HG02763 (cell line): ENCODE data around the gene GZMM.

Experiments
- ATAC-seq: cut with Tn5 transposase; IDR thresholded peaks from one replicate; pipeline ENCODE4 v1.9.1; 2021; ENCODE audit warnings: mild to moderate bottlenecking, moderate library complexity; ENCODE audit not compliant: unreplicated experiment

Gene GZMM

DNA sequence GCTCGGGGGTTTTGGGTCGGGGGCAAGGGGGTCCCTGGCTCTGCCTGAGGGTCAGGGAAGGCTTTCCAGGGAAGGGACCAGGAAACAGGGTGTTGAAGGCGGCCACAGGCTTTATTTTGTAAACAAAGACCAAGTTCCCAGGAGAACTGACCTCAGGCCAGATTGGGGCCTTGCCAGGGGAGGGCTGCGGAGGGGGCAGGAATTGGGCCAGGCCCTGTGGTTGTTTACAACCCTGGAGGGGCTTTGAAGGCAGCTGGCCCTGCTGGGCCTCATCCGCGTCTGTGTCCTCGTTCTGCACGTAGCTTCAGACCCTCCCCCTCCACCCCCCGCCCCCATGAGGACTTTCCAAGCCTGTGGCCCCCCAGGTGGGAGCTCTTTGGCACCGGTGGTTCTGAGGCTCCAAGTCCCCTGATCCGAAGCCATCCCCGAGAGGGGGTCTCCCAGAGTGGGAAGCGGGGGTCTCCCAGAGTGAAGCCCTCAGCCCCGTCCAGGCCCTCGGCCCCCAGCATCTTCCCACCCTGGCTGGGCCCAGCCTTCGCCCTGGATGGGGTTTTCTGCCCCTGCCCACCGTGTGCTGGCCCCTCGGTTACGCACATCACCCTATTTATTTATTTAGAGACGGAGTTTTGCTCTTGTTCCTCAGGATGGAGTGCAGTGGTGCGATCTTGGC is 15.1 kb downstream of the GZMM start:
- ATAC-seq = no peak

DNA sequence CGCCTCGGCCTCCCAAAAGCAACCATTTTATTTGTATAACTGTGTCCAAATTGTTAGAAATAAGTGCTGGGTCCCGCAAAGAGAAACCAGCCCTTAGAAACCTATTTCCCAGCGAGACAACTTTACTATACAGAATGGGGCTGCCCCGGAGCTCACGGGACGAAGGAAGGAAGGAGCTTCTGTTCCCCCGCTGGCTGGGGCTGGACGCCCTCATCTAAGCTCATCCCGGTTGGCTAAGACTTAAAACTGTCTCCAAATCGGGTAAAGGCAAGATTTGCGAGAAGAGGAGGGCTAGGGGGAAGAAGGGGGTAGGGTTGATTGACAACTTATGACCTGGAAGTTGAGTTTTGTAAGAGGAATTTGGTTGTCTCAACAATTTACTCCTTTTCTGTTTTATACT is 16.3 kb downstream of the GZMM start:
- ATAC-seq = no peak

DNA sequence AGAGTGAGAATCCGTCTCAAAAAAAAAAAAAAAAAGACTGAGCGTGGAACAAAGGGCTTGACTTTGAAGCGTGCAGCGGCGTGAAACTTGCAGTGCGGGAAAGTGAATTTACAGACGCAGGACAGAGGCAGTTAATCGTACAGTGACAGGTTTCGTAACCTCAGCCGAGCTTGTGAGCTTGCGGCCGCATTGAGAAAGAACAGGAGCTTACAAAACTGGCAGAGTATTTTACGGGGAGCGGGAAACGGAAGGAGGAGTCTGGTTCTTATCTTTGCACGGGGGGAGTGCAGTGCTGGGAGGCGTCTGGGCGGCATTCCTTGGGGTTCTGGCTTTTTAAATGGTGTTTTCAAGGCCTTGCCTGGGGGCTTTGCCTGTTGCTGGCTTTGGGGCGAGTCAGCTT is 22.6 kb downstream of the GZMM start:
- ATAC-seq = no peak

DNA sequence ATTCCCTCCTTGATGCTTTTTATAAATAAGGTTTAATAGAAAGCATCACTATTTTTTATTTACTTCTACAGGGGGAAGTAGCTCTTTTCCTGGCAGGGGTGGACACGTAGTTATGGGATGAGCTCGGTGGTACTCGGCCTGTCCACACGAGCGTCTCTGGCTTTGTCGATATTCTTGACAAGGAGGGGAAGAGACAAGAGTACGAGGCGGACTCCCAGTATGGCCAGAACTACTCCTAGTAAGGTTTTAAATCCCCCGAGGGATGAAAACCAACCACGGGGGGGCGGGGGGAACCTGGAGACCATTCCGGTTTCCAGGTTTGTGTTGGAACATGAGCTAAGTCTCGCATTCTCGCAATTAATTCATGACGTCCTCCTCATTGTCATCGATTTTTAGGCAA is 23.0 kb downstream of the GZMM start:
- no peak for ATAC-seq

DNA sequence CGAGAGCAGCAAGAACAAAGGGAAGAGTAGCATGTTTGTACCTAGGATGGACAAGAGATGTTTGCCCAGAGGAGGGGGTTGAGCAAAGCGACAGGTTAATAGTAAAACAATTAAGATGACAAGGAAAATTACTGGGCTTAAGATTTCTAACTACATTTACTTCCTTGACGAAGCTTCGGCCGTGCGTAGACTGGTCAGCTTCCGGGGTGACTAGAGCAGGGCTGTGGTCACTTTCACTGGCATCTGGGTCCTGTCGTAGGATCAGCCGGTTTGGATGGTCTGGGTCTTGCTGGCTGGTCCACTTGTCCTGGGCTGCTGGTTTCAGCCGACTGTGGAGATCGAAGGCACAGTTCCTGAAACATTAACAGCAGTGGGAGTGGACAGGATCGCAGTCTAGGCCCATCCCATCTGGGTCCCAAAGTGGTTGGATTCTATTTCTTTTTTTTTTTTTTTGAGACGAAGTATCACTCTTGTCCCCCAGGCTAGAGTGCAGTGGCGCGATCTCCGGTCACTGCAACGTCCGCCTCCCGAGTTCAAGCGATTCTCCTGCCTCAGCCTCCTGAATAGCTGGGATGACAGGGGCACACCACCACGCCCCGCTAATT is 23.5 kb downstream of the GZMM start:
- ATAC-seq = no peak

DNA sequence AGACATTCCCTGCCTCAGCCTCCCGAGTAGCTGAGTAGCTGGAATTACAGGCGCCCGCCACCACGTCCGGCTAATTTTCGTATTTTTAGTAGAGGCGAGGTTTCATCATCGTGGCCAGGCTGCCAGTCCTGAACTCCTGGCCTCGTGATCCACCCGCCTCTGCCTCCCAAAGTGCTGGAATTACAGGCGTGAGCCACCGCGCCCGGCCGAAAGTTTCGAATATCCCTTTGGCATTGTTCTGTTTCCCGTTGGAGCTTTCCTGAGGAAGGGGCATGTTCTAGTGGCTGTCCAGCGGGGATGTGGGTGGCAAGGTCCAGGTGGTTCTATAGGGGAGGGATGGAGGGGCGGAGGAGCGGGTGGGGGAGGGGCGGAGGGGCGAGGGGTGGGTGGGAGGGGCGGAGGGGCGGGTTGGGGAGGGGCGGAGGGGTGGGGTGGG is 26.4 kb downstream of the GZMM start:
- ATAC-seq = no peak

DNA sequence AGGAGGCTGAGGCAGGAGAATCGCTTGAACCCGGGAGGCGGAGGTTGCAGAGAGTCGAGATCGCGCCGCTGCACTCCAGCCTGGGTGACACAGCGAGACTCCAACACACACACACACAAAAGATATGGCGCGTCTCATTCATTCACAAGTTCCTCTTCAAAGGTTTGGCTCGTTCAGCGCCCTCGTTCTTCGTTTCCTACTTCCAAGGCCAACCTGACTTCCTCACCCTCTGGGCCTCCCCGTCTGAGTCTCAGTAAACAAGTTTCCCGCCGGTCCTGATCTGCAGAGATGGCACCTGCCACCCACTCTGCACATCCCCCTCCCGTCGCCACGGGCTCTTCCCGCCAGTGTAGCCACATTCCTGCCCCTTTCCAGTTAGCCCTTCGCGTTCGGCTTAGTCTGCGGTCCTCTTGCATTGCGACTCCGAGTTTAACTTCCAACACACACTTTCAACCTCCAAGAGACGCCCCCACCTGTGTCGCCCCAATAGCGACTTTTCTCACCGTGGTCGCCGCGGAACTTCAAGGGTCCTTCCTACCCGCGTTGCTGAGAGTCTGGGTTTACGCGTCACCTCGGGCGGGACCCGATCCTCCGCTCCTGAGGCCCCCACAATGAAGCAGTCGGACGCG is 27.2 kb downstream of the GZMM start:
- no peak for ATAC-seq

DNA sequence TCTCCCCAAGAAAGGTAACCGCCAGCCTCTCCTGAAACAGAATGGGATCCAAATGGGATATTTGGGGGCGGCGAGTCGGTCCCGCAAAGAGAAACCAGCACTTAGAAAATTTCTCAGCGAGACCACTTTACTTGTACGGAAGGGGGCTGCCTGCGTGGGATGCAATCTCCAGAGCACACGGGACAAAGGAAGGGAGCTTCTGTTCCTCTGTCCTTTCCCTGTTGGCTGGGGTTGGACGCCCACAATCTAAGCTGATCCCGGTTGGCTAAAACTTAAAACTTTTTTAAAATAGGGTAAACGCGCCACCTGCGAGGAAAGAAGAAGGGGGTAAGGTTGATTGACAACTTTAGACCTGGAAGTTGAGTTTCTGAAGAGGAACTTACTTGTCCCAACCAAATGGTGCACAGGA is 27.7 kb downstream of the GZMM start:
- ATAC-seq = no peak

DNA sequence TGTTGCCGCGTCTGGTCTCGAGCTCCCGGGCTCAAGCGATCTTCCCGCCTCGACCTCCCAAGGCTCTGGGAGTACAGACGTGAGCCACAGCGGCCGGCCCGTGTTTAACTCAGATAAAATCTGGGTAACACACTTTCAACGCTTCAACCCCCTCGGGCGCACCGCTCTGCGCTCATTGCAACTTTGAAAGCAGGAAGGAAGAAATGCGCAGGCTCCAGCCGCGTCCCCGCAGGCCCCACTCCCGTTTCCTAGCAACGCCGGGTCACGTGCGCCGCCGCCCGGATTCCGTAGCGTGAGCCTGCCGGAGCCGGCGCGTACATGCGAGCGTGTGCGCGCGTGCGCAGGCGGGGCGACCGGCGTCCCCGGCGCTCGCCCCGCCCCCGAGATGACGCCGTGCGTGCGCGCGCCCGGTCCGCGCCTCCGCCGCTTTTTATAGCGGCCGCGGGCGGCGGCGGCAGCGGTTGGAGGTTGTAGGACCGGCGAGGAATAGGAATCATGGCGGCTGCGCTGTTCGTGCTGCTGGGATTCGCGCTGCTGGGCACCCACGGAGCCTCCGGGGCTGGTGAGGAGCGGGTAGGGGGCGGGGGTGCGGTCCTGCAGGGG is 28.4 kb downstream of the GZMM start, which contains the start of gene BSG:
Gene BSG (plus strand): TSS at position 457 of the 603 bp plus-strand sequence. CDS start 39 bp downstream, at position 496.
- peak; percentile 75 for ATAC-seq

DNA sequence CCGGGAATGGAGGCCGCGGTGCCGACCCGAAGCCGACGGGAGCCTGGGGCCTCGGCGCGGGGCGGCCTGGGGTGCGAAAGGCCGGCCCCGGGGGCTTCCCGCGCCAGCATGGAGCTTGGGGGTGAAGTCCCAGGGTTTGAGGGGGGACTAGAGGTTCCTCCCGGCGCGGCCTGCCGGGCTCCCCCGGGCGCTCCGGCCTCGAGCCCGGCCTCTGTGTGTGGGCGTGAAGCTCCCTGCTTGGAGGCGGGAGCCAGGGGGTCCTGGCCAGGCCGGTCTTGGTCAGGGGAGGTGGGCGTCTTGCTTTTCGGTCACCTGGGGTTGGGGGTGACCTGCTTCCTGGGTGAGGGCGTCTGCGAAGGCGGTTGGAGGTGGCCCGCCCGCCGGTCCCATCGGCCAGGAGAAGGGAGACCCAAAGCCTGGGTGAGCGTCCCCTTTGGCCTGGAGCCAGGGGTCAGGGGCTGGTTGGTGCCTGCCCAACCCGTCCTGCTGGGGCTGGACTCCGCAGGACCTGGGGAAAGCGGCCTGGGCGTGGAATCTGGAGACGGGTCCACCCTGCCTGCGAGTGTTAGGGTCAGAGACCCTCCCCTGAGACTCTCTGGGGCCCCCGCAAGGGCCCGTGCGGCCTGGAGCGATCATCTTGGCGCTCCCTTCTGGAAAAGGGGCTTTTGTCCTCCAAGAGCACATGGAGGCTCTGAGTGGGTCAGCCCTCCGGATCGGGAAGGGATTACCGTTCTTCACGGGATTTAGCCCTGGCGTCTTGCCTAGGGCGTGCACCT is 29.1 kb downstream of the GZMM start:
- no peak for ATAC-seq

DNA sequence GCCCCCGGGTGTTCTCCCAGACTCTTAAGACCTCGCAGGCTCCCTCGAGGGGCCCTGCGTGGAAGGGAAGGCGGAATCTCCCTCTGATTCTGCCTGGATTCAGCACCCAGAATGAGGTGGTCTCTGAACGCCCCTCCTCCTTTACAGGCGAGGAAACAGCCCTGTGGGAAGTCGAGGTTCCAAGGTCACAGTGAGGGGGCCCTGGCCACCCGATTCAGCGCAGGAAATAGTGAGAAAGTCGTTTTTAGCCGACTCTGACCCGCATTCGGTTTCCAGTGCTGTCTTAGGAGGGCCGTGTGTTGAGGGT is 29.6 kb downstream of the GZMM start:
- ATAC-seq = no peak

DNA sequence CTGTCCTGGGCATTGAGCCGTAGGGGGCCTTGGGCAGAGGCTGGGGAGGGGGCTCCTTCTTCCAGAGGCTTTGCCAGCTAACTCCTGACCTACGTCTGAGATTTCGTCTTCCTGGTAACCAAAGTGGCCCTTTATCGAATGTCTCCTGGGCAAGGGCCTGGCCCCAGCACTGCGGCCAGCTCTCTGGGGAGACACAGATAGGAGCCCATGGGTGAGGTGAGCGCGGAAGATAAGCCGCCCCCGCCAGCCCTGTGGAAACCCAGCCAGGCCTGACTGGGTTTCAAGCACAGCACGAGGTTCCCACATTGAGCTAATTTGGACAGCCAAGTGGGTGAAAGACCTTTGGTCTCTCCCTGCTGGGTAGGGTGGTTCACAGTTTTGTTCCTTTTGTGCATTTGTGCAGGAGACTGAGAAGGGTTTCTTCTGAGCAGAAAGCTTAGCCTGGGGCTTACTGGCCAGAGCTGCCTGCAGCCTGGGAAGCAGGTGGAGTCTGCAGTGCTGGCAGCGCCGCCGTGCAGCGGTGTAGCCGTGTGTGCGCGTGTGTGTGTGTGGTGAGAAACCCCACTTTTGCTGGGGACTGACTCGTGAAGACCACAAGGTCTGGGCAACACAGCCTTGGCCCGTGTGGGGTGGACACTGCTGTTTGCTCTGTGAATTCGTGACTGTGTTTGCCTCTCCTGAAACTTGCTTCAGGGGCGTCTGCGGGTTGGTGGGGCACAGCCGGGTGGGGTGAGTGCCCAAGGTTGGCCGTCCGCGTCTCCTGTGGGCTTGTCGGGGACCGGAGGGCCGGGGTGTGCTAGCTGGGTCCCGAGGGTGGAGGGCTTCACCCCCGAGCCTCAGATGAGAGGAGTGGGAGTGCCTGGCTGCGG is 31.0 kb downstream of the GZMM start:
- ATAC-seq = peak; percentile 19

DNA sequence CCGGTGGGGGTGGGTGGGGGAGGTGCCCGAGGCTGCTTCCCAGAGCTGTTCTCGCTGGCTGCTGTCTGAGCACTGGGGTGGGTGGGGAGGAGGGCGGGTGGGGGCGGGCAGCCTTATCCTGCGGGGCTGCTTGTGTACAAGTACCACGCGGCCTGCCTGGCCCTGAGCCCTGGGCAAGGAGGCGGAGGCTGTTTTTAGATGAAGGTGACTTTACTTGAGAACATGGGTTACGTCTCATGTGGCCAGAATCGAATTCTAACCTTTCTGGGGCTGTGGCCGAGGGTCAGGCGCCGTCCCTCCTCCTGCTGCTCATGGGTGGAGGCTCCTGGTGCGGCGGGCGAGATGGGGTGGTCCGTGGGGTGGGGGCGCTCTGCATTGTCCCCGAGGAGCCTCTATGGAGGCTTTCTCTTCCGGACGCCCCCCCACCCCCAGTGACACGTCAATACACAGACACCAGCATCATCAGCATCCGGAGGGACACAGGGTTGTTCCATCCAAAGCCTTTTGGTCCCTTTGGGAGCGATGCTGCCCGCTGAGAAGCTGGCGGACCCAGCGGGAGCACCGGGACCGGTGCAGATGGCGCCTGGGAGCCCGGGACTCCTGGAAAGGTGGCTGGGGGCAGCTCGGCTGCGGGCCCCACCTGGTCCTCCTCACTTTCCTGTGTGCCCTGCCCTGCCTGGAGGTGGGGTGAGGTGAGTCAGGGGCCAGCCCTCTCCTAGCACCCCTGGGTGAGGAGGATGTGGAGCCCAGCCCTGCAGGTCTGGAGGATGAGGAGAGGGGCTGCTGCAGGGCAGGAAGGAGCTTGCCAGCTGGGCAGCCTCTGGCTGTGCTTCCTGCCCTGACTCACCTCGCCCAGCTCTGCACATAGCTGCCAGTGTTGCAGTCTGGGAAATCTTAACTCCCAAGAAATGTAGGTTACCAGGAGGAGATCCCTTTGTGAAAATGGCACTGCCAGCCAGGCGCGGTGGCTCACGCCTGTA is 32.0 kb downstream of the GZMM start:
- no peak for ATAC-seq

DNA sequence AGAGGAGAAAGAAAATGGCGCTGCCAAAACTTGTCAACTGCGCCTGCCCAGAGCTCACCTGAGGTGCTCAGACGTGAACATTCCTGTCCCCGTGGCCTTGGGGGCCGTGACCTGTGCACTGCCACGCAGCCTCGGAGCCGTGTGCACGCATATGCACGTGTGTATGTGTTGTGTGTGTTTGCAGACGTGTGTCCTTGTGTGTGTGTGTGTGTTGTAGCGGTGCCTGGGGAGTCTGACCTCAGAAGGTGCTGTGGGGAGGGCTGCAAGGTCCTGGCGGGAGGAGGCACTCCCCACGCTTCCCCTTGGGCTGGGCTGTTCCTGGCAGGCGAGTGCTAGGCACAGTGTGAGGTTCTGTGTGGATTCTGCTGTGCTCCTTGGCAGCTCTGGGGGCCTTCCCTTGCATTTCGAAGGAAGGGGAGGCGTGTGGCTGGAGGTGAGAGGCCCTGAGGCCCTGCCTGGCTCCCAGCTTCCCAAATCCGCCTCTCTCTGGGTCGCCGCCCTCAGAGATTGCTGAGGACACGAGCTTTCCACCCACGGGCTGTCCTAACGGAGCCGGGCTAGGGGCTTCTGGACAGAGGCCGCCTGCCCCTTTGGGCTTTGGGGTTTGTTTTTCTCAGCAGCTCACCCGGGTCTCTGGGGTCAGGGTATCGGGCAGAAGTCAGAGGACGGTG is 33.0 kb downstream of the GZMM start:
- no peak for ATAC-seq

DNA sequence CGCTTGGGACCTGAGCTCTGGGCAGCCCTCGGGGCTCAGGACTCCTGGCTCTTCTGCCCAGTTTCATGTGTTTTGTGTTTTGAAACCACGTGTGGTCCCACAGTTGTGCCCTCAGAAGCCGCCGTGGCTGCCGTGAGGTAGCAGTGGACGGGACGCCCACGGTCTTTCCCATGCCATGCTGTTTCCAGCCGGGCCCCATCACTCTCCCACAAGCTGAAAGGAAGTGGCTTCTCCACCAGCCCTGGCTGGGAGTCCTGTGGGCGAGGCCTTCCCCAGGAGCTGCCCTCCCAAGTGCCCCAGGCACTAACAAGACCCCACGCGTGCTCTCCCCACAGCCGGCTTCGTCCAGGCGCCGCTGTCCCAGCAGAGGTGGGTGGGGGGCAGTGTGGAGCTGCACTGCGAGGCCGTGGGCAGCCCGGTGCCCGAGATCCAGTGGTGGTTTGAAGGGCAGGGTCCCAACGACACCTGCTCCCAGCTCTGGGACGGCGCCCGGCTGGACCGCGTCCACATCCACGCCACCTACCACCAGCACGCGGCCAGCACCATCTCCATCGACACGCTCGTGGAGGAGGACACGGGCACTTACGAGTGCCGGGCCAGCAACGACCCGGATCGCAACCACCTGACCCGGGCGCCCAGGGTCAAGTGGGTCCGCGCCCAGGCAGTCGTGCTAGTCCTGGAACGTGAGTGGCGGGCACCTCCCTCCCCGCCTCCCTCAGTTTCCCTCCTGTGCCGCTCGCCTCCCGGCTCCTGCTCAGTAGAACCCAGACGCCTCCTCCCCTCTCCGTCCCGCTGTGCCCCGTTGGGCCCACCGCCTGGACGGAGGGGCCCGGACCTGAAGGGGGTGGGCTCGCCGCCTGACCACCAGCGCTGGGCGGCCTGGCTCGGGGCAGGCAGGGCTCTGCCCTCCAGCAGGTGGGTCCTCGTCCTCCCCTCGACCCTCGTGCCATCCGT is 33.9 kb downstream of the GZMM start:
- no peak for ATAC-seq

DNA sequence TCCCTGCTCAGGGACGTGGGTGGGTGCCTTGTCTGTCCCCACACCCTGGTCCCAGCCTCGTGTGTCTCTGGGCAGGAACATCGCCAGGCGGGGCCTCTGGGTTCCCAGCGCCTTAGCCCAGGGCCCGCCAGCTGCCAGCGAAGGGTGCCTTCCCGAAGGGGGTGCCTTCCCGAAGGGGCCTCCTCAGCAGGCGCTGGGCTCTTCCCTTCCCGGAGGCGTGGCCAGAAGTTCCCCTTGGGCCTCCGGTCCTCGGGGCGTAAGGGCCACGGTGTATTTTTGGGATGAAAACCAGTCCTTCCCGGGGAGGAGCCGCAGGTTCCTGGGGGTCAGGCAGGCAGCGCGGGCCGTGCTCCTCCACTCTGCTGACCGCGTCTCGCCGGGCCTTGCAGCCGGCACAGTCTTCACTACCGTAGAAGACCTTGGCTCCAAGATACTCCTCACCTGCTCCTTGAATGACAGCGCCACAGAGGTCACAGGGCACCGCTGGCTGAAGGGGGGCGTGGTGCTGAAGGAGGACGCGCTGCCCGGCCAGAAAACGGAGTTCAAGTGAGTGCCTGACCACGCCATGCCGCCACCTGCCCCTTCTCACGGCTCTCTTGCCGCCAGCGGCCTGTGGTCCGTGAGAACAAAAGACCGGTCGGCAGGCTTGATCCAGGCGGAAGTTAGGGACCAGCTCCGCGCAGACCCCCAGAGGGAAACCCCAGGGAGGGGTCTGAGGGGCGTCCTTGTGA is 35.4 kb downstream of the GZMM start:
- no peak for ATAC-seq

DNA sequence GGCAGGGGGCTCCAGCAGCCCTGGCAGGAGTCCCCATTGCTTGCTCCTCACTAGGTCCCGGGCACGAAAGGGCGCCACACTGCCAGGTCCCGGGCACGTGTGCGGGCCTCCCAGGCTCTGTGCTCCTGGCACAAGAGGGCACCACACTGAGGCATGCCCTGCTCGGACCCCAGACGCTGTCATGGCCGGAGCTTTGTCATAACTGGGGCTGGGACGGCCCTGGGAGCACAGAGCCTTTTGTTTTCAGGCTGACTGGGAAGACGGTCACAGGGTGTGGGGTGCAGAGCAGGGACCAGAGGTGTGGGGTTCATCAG is 35.9 kb downstream of the GZMM start:
- ATAC-seq = no peak
